OCI-LY3 (cell line): Measurements from ENCODE around the gene TREML1.
A peak's percentile ranks its signal among the peaks of the same experiment; 100 is the strongest.

Experiments
- H2AFZ ChIP-seq: fragments of 200-600, 300-600 bp; shearing (Covaris generic); 2 replicates; pipeline ENCODE4 v1.6.0; 2014; ENCODE audit warnings: antibody characterized with exemption, low read depth, low read length
- H3K27ac ChIP-seq: fragments of 200-600, 300-600 bp; sonication (generic); 2 replicates; pipeline ENCODE4 v1.5.1; 2014; ENCODE audit warnings: mild to moderate bottlenecking, low read length, moderate library complexity, mixed read lengths
- H3K27me3 ChIP-seq: fragments of 200-600, 300-600 bp; sonication (generic); 2 replicates; pipeline ENCODE4 v1.6.1; 2014; ENCODE audit warnings: low read depth, low read length, mixed read lengths
- H3K36me3 ChIP-seq: fragments of 200-600, 300-600 bp; sonication (generic); replicated peaks from 2 replicates; pipeline ENCODE3; 2014; ENCODE audit warnings: low read depth, low read length, mixed read lengths
- H3K4me1 ChIP-seq: fragments of 300-600, 200-600 bp; sonication (generic); 2 replicates; pipeline ENCODE4 v1.6.1; 2014; ENCODE audit warnings: low read length, mixed read lengths
- H3K4me2 ChIP-seq: fragments of 200-600, 300-600 bp; sonication (generic); 2 replicates; pipeline ENCODE4 v1.6.1; 2014; ENCODE audit warnings: low read length, mixed read lengths
- H3K4me3 ChIP-seq: fragments of 300-600, 200-600 bp; sonication (generic); 2 replicates; pipeline ENCODE4 v1.5.1; 2014; ENCODE audit warnings: antibody characterized with exemption, mild to moderate bottlenecking, low read length, moderate library complexity
- H3K79me2 ChIP-seq: fragments of 300-600, 200-600 bp; shearing (Covaris generic); 2 replicates; pipeline ENCODE4 v1.6.1; 2014; ENCODE audit warnings: mild to moderate bottlenecking, low read length, mixed read lengths
- H3K9ac ChIP-seq: fragments of 300-600, 200-600 bp; shearing (Covaris generic); 2 replicates; pipeline ENCODE4 v1.6.0; 2014; ENCODE audit warnings: mild to moderate bottlenecking, low read length, moderate library complexity
- H3K9me3 ChIP-seq: fragments of 200-600, 300-600 bp; shearing (Covaris generic); 2 replicates; pipeline ENCODE4 v1.6.1; 2014; ENCODE audit warnings: low read length, mixed read lengths; ENCODE audit not compliant: insufficient read depth
- H4K20me1 ChIP-seq: fragments of 200-600, 300-600 bp; sonication (generic); 2 replicates; pipeline ENCODE4 v1.6.1; 2016; ENCODE audit warnings: low read length, mixed read lengths; ENCODE audit not compliant: insufficient read depth
- EZH2phosphoT487 ChIP-seq: fragments of 200-600 bp; shearing (Covaris generic); IDR thresholded peaks from 2 replicates; pipeline ENCODE4 v1.6.1; 2018; ENCODE audit warnings: antibody characterized with exemption, mixed run types, low read depth
- TF ChIP-seq, protein P1 (sequence below): fragments of 200-600, 300-600 bp; sonication (generic); IDR thresholded peaks from 2 replicates; pipeline ENCODE4 v1.5.1; 2014; ENCODE audit warnings: antibody characterized with exemption, low read length, low read depth

TREML1 gene

DNA sequence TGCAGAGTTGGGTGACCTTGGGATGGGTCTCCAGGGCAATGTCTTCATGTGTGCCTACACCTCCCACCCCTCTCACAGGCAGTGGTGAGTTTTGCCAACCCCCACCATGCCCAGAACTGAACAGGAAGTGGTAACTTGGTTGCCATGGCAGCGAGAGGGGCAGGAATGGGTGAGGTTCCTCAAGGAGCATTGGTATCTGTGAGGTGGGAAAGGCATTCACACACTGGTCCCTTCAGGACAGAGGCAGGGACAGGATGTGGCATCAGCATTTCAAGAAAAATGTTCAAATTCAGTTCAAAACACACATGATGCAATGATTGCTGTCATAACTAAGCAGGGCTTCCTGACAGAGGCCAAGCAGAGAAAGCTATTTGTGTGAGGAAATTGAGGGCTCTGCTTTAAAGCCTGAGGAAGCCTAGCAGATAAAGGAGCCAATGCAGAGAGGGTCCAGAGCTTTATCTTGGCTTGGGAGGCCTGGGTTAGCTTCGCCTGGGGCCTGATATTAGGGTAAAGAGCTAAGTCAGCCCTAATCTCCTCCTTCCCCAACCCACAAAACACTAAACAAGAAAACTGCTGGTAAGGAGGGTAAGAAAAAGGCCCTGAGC lies 46.3 kb upstream of the TREML1 start:
- Histone ChIP-seq H3K9ac (peak overlapping the region; percentile 75), H4K20me1 (no peaks in the 10 kb centered on the region), H3K4me1 (peaks cover 43% of the 10 kb centered on the region), H3K27me3 (no peaks in the 10 kb centered on the region), H3K4me2 (peak overlapping the region; percentile 82), H3K9me3 (no peaks in the 10 kb centered on the region), H3K36me3 (peaks cover 8% of the 10 kb centered on the region), H3K79me2 (peaks cover 12% of the 10 kb centered on the region; the same call in 1 of the 2 replicates), H2AFZ (peak overlapping the region; percentile 90; the same call in 1 of the 2 replicates), H3K4me3 (peak overlapping the region; percentile 77), H3K27ac (peak overlapping the region; percentile 87)
- TF ChIP-seq, protein P1, sequence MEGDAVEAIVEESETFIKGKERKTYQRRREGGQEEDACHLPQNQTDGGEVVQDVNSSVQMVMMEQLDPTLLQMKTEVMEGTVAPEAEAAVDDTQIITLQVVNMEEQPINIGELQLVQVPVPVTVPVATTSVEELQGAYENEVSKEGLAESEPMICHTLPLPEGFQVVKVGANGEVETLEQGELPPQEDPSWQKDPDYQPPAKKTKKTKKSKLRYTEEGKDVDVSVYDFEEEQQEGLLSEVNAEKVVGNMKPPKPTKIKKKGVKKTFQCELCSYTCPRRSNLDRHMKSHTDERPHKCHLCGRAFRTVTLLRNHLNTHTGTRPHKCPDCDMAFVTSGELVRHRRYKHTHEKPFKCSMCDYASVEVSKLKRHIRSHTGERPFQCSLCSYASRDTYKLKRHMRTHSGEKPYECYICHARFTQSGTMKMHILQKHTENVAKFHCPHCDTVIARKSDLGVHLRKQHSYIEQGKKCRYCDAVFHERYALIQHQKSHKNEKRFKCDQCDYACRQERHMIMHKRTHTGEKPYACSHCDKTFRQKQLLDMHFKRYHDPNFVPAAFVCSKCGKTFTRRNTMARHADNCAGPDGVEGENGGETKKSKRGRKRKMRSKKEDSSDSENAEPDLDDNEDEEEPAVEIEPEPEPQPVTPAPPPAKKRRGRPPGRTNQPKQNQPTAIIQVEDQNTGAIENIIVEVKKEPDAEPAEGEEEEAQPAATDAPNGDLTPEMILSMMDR: no peak
- no peak for TF ChIP-seq EZH2phosphoT487

DNA sequence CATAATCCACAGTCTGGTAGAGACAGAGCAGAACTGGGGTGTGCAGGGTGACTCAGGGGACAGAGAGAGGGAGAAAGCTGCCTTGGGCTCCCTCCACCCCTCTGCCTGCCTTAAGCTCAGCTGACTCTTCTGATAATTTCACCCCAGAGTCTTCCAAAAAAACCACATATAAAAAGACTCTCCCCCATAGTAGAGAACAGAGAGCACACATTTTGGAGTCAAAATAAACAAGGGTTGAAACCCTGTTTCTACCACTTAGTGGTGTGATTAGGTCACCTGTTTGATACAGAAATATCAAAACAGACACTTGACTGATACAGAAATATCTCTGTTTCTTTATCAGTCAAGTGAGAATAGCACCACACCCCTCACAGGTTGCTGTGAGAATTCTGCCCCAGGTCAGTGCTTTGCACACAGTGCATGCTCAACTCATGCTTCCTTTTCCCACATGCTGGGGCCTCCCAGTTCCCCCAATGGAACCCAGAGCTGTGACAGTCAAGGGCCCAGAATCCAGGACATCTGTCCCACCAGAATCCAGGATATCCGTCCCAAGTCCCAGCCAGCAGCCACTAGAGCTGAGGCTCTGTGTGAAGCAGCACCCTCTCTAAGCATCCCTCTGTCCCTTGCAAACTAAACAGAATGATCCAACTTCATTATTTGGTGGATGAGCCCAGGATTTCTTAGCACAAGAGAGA lies 45.6 kb upstream of the TREML1 start:
- Histone ChIP-seq H3K4me1 (peaks cover 43% of the 10 kb centered on the region), H3K9ac (peak overlapping the region; percentile 75), H3K27ac (peak overlapping the region; percentile 87), H2AFZ (no peak overlapping the region), H4K20me1 (no peaks in the 10 kb centered on the region), H3K79me2 (peaks cover 12% of the 10 kb centered on the region; the same call in 1 of the 2 replicates), H3K4me2 (peak overlapping the region; percentile 82), H3K9me3 (no peaks in the 10 kb centered on the region), H3K36me3 (peaks cover 13% of the 10 kb centered on the region), H3K4me3 (peak overlapping the region; percentile 77), H3K27me3 (no peaks in the 10 kb centered on the region)
- TF ChIP-seq, protein P1: no peak
- no peak for TF ChIP-seq EZH2phosphoT487

DNA sequence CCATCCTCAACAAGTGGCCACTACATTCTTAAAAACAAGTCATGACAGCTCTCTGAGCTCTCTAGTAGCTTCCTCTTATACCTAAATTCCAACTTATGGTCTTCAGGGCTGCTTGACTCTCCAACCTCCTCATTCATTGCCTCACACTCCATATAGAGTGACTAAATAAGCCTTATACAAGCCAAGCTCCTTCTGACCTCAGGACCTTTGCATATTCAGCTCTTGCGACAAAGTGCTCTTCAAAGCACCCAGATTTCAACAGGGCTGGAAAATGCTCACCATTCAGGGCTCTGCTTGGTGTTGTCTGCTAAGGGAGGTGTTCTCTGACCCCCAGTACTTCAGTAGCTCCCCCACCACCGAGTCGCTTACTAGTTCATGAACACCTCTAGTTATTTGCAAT lies 43.1 kb upstream of the TREML1 start:
- Histone ChIP-seq H4K20me1 (no peaks in the 10 kb centered on the region), H3K79me2 (peaks cover 12% of the 10 kb centered on the region; the same call in 1 of the 2 replicates), H3K4me3 (no peak overlapping the region), H2AFZ (no peak overlapping the region), H3K27ac (no peak overlapping the region), H3K9ac (no peak overlapping the region), H3K4me1 (peaks cover 33% of the 10 kb centered on the region), H3K9me3 (no peaks in the 10 kb centered on the region), H3K36me3 (peaks cover 22% of the 10 kb centered on the region), H3K4me2 (no peak overlapping the region), H3K27me3 (no peaks in the 10 kb centered on the region)
- TF ChIP-seq EZH2phosphoT487: no peak
- TF ChIP-seq, protein P1: no peak

DNA sequence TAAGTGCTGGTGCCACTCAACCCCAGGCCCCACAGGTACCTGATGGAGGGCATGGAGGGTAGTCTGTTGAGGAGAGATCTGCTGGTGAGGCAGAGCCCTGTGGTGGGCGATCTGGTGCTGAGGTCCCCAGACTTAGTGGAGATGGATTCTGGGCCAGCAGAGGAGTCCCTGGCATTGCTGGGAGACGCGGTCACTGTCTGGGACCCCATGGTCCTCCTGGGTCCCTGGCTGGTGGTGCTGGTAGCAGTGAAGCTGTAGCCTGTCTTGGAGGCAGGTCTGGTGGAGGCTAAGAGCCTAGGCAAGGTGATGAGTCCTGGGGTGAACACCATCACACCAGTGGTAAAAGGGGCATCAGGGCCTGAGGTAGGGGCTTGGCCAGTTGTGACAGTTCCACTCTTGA lies 40.2 kb upstream of the TREML1 start:
- Histone ChIP-seq H3K9ac (no peak overlapping the region), H3K27ac (no peak overlapping the region), H3K4me3 (no peak overlapping the region), H3K79me2 (0 out of 2 replicates have a peak, but pooled peaks cover 1% of the 10 kb centered on the region), H3K9me3 (0 out of 2 replicates have a peak, but pooled peaks cover 11% of the 10 kb centered on the region), H3K4me2 (no peak overlapping the region), H2AFZ (no peak overlapping the region), H3K27me3 (no peaks in the 10 kb centered on the region), H4K20me1 (no peaks in the 10 kb centered on the region), H3K36me3 (peaks cover 51% of the 10 kb centered on the region), H3K4me1 (peaks cover 5% of the 10 kb centered on the region)
- TF ChIP-seq, protein P1: no peak
- TF ChIP-seq EZH2phosphoT487: no peak
